OCI-LY3 (cell line): ENCODE measurements around the gene PTPRN2.

ENCODE experiments used
- CTCF ChIP-seq: fragments of 200-600, 300-600 bp; sonication (generic); IDR thresholded peaks from 2 replicates; pipeline ENCODE4 v1.5.1; 2014; ENCODE audit warnings: antibody characterized with exemption, low read length, low read depth
- EZH2phosphoT487 ChIP-seq: fragments of 200-600 bp; shearing (Covaris generic); IDR thresholded peaks from 2 replicates; pipeline ENCODE4 v1.6.1; 2018; ENCODE audit warnings: antibody characterized with exemption, mixed run types, low read depth

GRCh38 chr7:157816526-157817250 is 770.9 kb downstream of the PTPRN2 start:
- TF ChIP-seq CTCF (no peak), EZH2phosphoT487 (no peak)
